Endothelial cell of umbilical vein (primary cell): Measurements from ENCODE around the gene RHEBL1. TPM values are rescaled to one million over a fixed set of nuclear protein-coding genes. Genes with fewer than 3 reads are reported as not detected.

Experiments
- BruUV-seq: library from RNA; stranded (reverse); fragments of 400-500 nt; replicated peaks from 2 replicates; lab custom pipeline; 2021; lab: Mats Ljungman, UMichigan
- CTCF ChIA-PET: fragments of 300-600, 350-600 bp; sonication (Branson Sonifier 250); formaldehyde crosslinking; loops from one replicate; lab custom pipeline; 2021; ENCODE audit warnings: antibody characterized with exemption, inconsistent platforms; lab: Charles Lee
- POLR2A ChIA-PET: fragments of 300-600, 350-600 bp; sonication (Branson Sonifier 250); formaldehyde crosslinking; loops from one replicate; lab custom pipeline; 2021; ENCODE audit warnings: antibody characterized with exemption, inconsistent platforms; lab: Charles Lee
- DNase-seq: peaks from one replicate; pipeline ENCODE4 v3.0.0-alpha.2; 2011; ENCODE audit warnings: low read depth, low spot score
- FAIRE-seq: peaks from 2 replicates; lab custom pipeline; 2011; peaks lifted over from hg19 to GRCh38; lab: Jason Lieb, UNC
- H2AFZ ChIP-seq: 2 replicates; pipeline ENCODE4 v1.6.0; 2012; ENCODE audit warnings: low read depth, low read length, control low read depth, inconsistent platforms
- H3K27ac ChIP-seq: 2 replicates; pipeline ENCODE4 v1.5.1; 2011; ENCODE audit warnings: low read depth, mild to moderate bottlenecking, control low read depth, low read length, moderate library complexity; ENCODE audit not compliant: insufficient read depth
- H3K27me3 ChIP-seq, 2 experiments: 2 replicates each; pipeline versions ENCODE4 v1.6.0 to v1.6.1; 2011; ENCODE audit warnings: low read length in 2 of 2, mixed read lengths in 1 of 2; ENCODE audit not compliant: control insufficient read depth in 2 of 2, insufficient read depth in 2 of 2
- H3K36me3 ChIP-seq, 2 experiments: 2 replicates in 1 of 2; 3 replicates in 1 of 2; pipeline ENCODE4 v1.5.1; 2011; ENCODE audit warnings: low read length in 2 of 2, mild to moderate bottlenecking in 1 of 2, moderate library complexity in 1 of 2; ENCODE audit not compliant: control insufficient read depth in 2 of 2, insufficient read depth in 2 of 2; ENCODE audit errors: extremely low read depth in 1 of 2
- H3K4me1 ChIP-seq: 3 replicates; pipeline ENCODE4 v1.5.1; 2011; ENCODE audit warnings: mild to moderate bottlenecking, low read length; ENCODE audit not compliant: control insufficient read depth, insufficient read depth; ENCODE audit errors: extremely low read depth
- H3K4me2 ChIP-seq: 2 replicates; pipeline ENCODE4 v1.6.1; 2011; ENCODE audit warnings: low read length, control low read depth, mixed read lengths; ENCODE audit not compliant: insufficient read depth
- H3K4me3 ChIP-seq, 3 experiments: fragments of 200-600 bp in 1 of 3; sonication (generic), shearing (Covaris generic) in 1 of 3; replicated peaks in 1 of 3; 2 replicates each; pipeline ENCODE4 v1.5.1; 2011 to 2016; ENCODE audit warnings: control low read depth in 3 of 3, low read length in 3 of 3, mild to moderate bottlenecking in 2 of 3, inconsistent platforms in 1 of 3, low read depth in 1 of 3, moderate library complexity in 1 of 3; ENCODE audit not compliant: insufficient read depth in 1 of 3
- H3K79me2 ChIP-seq: 2 replicates; pipeline ENCODE4 v1.6.0; 2012; ENCODE audit warnings: low read length, inconsistent platforms; ENCODE audit not compliant: control insufficient read depth, insufficient read depth
- H3K9ac ChIP-seq: replicated peaks from 2 replicates; pipeline ENCODE3; 2011; ENCODE audit warnings: low read length, control low read depth; ENCODE audit not compliant: insufficient read depth; ENCODE audit errors: extremely low read depth
- H3K9me1 ChIP-seq: replicated peaks from 3 replicates; pipeline ENCODE4 v1.6.0; 2011; ENCODE audit warnings: mild to moderate bottlenecking, low read length; ENCODE audit not compliant: control insufficient read depth, insufficient read depth; ENCODE audit errors: extremely low read depth
- H3K9me3 ChIP-seq: replicated peaks from 2 replicates; pipeline ENCODE4 v1.5.1; 2012; ENCODE audit warnings: low read length, inconsistent platforms; ENCODE audit not compliant: control insufficient read depth, insufficient read depth
- H4K20me1 ChIP-seq: replicated peaks from 2 replicates; pipeline ENCODE3; 2011; ENCODE audit warnings: mild to moderate bottlenecking, low read length; ENCODE audit not compliant: control insufficient read depth, insufficient read depth; ENCODE audit errors: extremely low read depth
- EZH2 ChIP-seq: IDR thresholded peaks from 2 replicates; pipeline ENCODE4 v1.6.1; 2012; ENCODE audit warnings: borderline replicate concordance, low read depth, mild to moderate bottlenecking, moderate library complexity, low read length, inconsistent platforms; ENCODE audit not compliant: severe bottlenecking
- GATA2 ChIP-seq: IDR thresholded peaks from 2 replicates; pipeline ENCODE4 v1.7.0; 2011; ENCODE audit warnings: low read depth, mild to moderate bottlenecking, moderate library complexity, mixed read lengths, low read length; ENCODE audit not compliant: insufficient read length, insufficient read depth
- JUN ChIP-seq: IDR thresholded peaks from 2 replicates; pipeline ENCODE4 v1.6.1; 2011; ENCODE audit warnings: borderline replicate concordance, low read depth; ENCODE audit not compliant: insufficient read length, insufficient read depth
- POLR2AphosphoS5 ChIP-seq: IDR thresholded peaks from 2 replicates; pipeline ENCODE4 v1.6.1; 2012; ENCODE audit warnings: low read depth, mild to moderate bottlenecking, control low read depth, low read length, moderate library complexity; ENCODE audit not compliant: insufficient read depth
- dilution Hi-C: fragments of 300-500 bp; cut with MboI; formaldehyde crosslinking; loops from one replicate; pipeline ENCODE4 v1.15.0; 2019; ENCODE audit warnings: low sequenced_read_pairs; ENCODE audit not compliant: extremely low pct_ligation_motif_present
- intact Hi-C: fragments of 100-400 bp; cut with micrococcal nuclease; formaldehyde crosslinking; loops from one replicate; pipeline ENCODE4 v1.10.0; 2022
- polyA plus RNA-seq, 4 experiments: library from polyadenylated mRNA; depleted of rRNA in 3 of 4; stranded (reverse) in 3 of 4; unstranded in 1 of 4; fragments of >200 nt; gene quantifications; 2 replicates each; pipeline versions ENCODE4 v1.2.1 to v1.2.3, GENCODE V29; 2011 to 2012; ENCODE audit warnings: missing spikeins in 1 of 4
- total RNA-seq: library from RNA; stranded (reverse); gene quantifications from 2 replicates; pipeline ENCODE4 v1.2.3, GENCODE V29; 2021
- TF ChIP-seq, protein P1 (sequence below), 2 donors: IDR thresholded peaks; 1 replicate in 1 of 2; 2 replicates in 1 of 2; pipeline ENCODE4 v1.5.1; 2011; ENCODE audit warnings: low read length in 2 of 2, mild to moderate bottlenecking in 2 of 2, moderate library complexity in 2 of 2, control low read depth in 1 of 2, inconsistent platforms in 1 of 2, low read depth in 1 of 2; ENCODE audit not compliant: insufficient read depth in 1 of 2; ENCODE audit errors: extremely low read depth in 1 of 2

RHEBL1 gene
- total and polyA plus RNA-seq, 2 donors (not counting 3 experiments of a cell fraction or from before 2014, with no cell fraction given) = 2.6 to 2.7 TPM

DNA sequence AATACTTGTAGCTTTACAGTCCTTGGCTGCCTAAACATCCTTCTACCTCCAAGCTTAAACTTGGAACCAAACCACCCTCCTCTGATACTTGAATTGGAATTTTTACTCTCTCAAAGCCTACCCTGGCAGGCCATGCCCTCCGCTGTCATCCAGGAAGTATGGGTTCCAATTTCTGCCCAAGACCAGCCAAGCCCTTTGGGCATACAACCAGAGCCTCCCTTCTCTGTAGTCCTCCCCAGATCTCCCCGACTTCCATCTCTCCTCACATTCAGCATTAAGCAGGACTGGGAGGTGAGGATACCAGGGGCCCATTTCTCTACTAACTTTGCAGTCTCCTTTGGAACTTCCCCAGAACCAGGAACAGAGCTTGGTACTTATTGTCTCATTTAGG is 25.2 kb upstream of the RHEBL1 start:
- dilution Hi-C loops (no loop called here), intact Hi-C loops (loop anchor here (1.0 kb wide), 1 partner anchor 15 kb away; the partner anchor contains the start of gene LMBR1L)
- H3K9ac ChIP-seq = no peak overlapping the region
- no peaks in the 10 kb centered on the region for H3K27me3 ChIP-seq
- no peaks in the 10 kb centered on the region for H3K9me3 ChIP-seq
- no peaks in the 10 kb centered on the region for H3K9me1 ChIP-seq
- peaks cover 2 to 16% of the 10 kb centered on the region in 2 experiments for H3K36me3 ChIP-seq
- no peak for TF ChIP-seq GATA2
- no peak for TF ChIP-seq POLR2AphosphoS5
- TF ChIP-seq, protein P1, sequence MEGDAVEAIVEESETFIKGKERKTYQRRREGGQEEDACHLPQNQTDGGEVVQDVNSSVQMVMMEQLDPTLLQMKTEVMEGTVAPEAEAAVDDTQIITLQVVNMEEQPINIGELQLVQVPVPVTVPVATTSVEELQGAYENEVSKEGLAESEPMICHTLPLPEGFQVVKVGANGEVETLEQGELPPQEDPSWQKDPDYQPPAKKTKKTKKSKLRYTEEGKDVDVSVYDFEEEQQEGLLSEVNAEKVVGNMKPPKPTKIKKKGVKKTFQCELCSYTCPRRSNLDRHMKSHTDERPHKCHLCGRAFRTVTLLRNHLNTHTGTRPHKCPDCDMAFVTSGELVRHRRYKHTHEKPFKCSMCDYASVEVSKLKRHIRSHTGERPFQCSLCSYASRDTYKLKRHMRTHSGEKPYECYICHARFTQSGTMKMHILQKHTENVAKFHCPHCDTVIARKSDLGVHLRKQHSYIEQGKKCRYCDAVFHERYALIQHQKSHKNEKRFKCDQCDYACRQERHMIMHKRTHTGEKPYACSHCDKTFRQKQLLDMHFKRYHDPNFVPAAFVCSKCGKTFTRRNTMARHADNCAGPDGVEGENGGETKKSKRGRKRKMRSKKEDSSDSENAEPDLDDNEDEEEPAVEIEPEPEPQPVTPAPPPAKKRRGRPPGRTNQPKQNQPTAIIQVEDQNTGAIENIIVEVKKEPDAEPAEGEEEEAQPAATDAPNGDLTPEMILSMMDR (IDR thresholded peaks at IDR 0.05; ENCODE audit: extremely low read depth in 1 of 2, insufficient read depth in 1 of 2, low read depth in 1 of 2, low read length in 2 of 2) = no peak
- TF ChIP-seq JUN = no peak
- TF ChIP-seq EZH2 = no peak
- no peak overlapping the region for H3K4me2 ChIP-seq
- no peak for DNase-seq
- ChIA-PET CTCF (interaction anchor here (1.4 to 11.7 kb wide), 7 partner anchors 10 to 35 kb away, joined by 3 to 179 read pairs (median 15); partner anchors contain the start of genes LMBR1L and TUBA1B), POLR2A (interaction anchor here (1.1 to 4.2 kb wide), 2 partner anchors 15 to 36 kb away, joined by 10 to 25 read pairs; partner anchors contain the start of genes LMBR1L and TUBA1B)
- no TSS peak for BruUV-seq
- H2AFZ ChIP-seq = no peak overlapping the region
- no peak overlapping the region for H3K4me3 ChIP-seq
- FAIRE-seq = peak; percentile 35
- H4K20me1 ChIP-seq = no peaks in the 10 kb centered on the region
- no peak overlapping the region for H3K27ac ChIP-seq
- peaks cover 45% of the 10 kb centered on the region for H3K4me1 ChIP-seq
- no peaks in the 10 kb centered on the region for H3K79me2 ChIP-seq
